IMR-90 (cell line): ENCODE results near the gene DTX1. TPM values are rescaled to one million over a fixed set of nuclear protein-coding genes. Genes with fewer than 3 reads are reported as not detected.

Experiments used
- ATAC-seq: fragments of 200-7000 bp; cut with Tn5 transposase; 2 replicates; pipeline ENCODE4 v1.9.1; 2020; ENCODE audit warnings: low read depth, mild to moderate bottlenecking, moderate library complexity
- BruUV-seq: library from RNA; stranded (reverse); fragments of 400-500 nt; replicated peaks from 2 replicates; lab custom pipeline; 2021; lab: Mats Ljungman, UMichigan
- CTCF ChIA-PET: fragments of 300-600 bp; formaldehyde crosslinking; extraction: SDS; loops from one replicate; lab custom pipeline; 2021; ENCODE audit warnings: antibody characterized with exemption; lab: Yijun Ruan, JAX
- POLR2A ChIA-PET: fragments of 300-600 bp; sonication (Branson Sonifier 250); formaldehyde crosslinking; loops from one replicate; lab custom pipeline; 2022; ENCODE audit warnings: antibody characterized with exemption; ENCODE audit not compliant: unreplicated experiment; lab: Charles Lee
- DNase-seq: peaks from one replicate; pipeline ENCODE4 v3.0.0; 2013
- H2AFZ ChIP-seq: replicated peaks from 2 replicates; pipeline ENCODE3; 2013; ENCODE audit warnings: low read length, mild to moderate bottlenecking; ENCODE audit not compliant: poor library complexity
- H2AK5ac ChIP-seq: 2 replicates; pipeline ENCODE4 v1.6.1; 2013; ENCODE audit warnings: low read depth, low read length, inconsistent platforms
- H2AK9ac ChIP-seq: replicated peaks from 2 replicates; pipeline ENCODE3; 2013; ENCODE audit warnings: mild to moderate bottlenecking, low read depth, low read length, moderate library complexity; ENCODE audit not compliant: poor library complexity
- H2BK120ac ChIP-seq: 2 replicates; pipeline ENCODE4 v1.6.1; 2013; ENCODE audit warnings: low read depth, low read length, inconsistent platforms
- H2BK15ac ChIP-seq: 3 replicates; pipeline ENCODE4 v1.6.1; 2013; ENCODE audit warnings: low read depth, low read length, inconsistent platforms
- H2BK20ac ChIP-seq: 2 replicates; pipeline ENCODE4 v1.6.1; 2013; ENCODE audit warnings: low read depth, mild to moderate bottlenecking, inconsistent platforms, low read length, moderate library complexity
- H2BK5ac ChIP-seq: 2 replicates; pipeline ENCODE4 v1.6.1; 2013; ENCODE audit warnings: mild to moderate bottlenecking, low read depth, low read length, inconsistent platforms; ENCODE audit not compliant: poor library complexity, severe bottlenecking
- H3K14ac ChIP-seq: replicated peaks from 2 replicates; pipeline ENCODE4 v1.6.1; 2013; ENCODE audit warnings: low read depth, low read length, inconsistent platforms
- H3K18ac ChIP-seq: 2 replicates; pipeline ENCODE4 v1.6.1; 2013; ENCODE audit warnings: low read depth, low read length, control low read depth
- H3K23ac ChIP-seq: 2 replicates; pipeline ENCODE4 v1.6.1; 2013; ENCODE audit warnings: low read depth, low read length, inconsistent platforms
- H3K27ac ChIP-seq: 2 replicates; pipeline ENCODE4 v1.5.1; 2013; ENCODE audit warnings: mild to moderate bottlenecking, control low read depth, low read length; ENCODE audit not compliant: insufficient read depth
- H3K27me3 ChIP-seq: 2 replicates; pipeline ENCODE4 v1.6.1; 2013; ENCODE audit warnings: low read length; ENCODE audit not compliant: control insufficient read depth, insufficient read depth
- H3K36me3 ChIP-seq: 2 replicates; pipeline ENCODE4 v1.6.1; 2013; ENCODE audit warnings: low read length, mixed read lengths; ENCODE audit not compliant: control insufficient read depth, insufficient read depth
- H3K4ac ChIP-seq: 2 replicates; pipeline ENCODE4 v1.6.1; 2013; ENCODE audit warnings: low read depth, low read length, inconsistent platforms
- H3K4me1 ChIP-seq: 2 replicates; pipeline ENCODE4 v1.6.1; 2013; ENCODE audit warnings: low read length, mixed read lengths; ENCODE audit not compliant: control insufficient read depth, insufficient read depth
- H3K4me2 ChIP-seq: 2 replicates; pipeline ENCODE4 v1.6.1; 2013; ENCODE audit warnings: low read depth, mild to moderate bottlenecking, control low read depth, low read length, moderate library complexity
- H3K4me3 ChIP-seq: 2 replicates; pipeline ENCODE4 v1.5.1; 2013; ENCODE audit warnings: low read depth, mild to moderate bottlenecking, control low read depth, low read length, moderate library complexity; ENCODE audit not compliant: insufficient read depth
- H3K56ac ChIP-seq: 2 replicates; pipeline ENCODE4 v1.6.1; 2013; ENCODE audit warnings: low read length, inconsistent platforms; ENCODE audit not compliant: insufficient read depth; ENCODE audit errors: extremely low read depth
- H3K79me1 ChIP-seq, 2 experiments: 2 replicates each; pipeline ENCODE4 v1.6.1; 2013; ENCODE audit warnings: low read length in 2 of 2, inconsistent platforms in 1 of 2, low read depth in 1 of 2
- H3K9ac ChIP-seq: 2 replicates; pipeline ENCODE4 v1.6.1; 2013; ENCODE audit warnings: low read depth, low read length, control low read depth
- H3K9me1 ChIP-seq: 2 replicates; pipeline ENCODE4 v1.6.1; 2013; ENCODE audit warnings: low read length, inconsistent platforms; ENCODE audit not compliant: insufficient read depth
- H3K9me3 ChIP-seq: 2 replicates; pipeline ENCODE4 v1.6.1; 2013; ENCODE audit warnings: low read length; ENCODE audit not compliant: control insufficient read depth, insufficient read depth
- H4K20me1 ChIP-seq: 2 replicates; pipeline ENCODE4 v1.6.1; 2013; ENCODE audit warnings: low read length, inconsistent platforms; ENCODE audit not compliant: insufficient read depth
- H4K5ac ChIP-seq: 2 replicates; pipeline ENCODE4 v1.6.1; 2013; ENCODE audit warnings: mild to moderate bottlenecking, low read depth, low read length, control low read depth
- H4K8ac ChIP-seq, 2 experiments: 2 replicates each; pipeline ENCODE4 v1.6.1; 2013; ENCODE audit warnings: low read depth in 2 of 2, low read length in 2 of 2, control low read depth in 1 of 2, inconsistent platforms in 1 of 2
- H4K91ac ChIP-seq: 2 replicates; pipeline ENCODE4 v1.6.1; 2013; ENCODE audit warnings: low read depth, low read length, inconsistent platforms; ENCODE audit not compliant: insufficient read depth
- CEBPB ChIP-seq: IDR thresholded peaks from 2 replicates; pipeline ENCODE4 v1.6.1; 2012; ENCODE audit warnings: low read depth, low read length, improper control_type of control experiment
- FOS ChIP-seq: fragments of 150-350 bp; IDR thresholded peaks from 2 replicates; pipeline ENCODE4 v1.6.1; 2016; ENCODE audit warnings: low read depth, low read length
- RFX5 ChIP-seq: IDR thresholded peaks from 2 replicates; pipeline ENCODE4 v1.8.0; 2012; ENCODE audit warnings: low read depth, mild to moderate bottlenecking, low read length, moderate library complexity
- WGBS, 2 experiments: methylation state at CpG; one replicate each; pipeline versions ENCODE4 v1.1.5 to v1.1.7; 2013; ENCODE audit warnings: missing lambda C conversion rate in 2 of 2; ENCODE audit not compliant: insufficient read length in 1 of 2; ENCODE audit errors: extremely low coverage in 2 of 2; 5-methylcytosine and 5-hydroxymethylcytosine counted together
- dilution Hi-C: fragments of 300-500 bp; cut with HindIII; formaldehyde crosslinking; loops from one replicate; pipeline ENCODE4 v1.14.3; 2018; ENCODE audit warnings: low sequenced_read_pairs; ENCODE audit not compliant: unreplicated experiment
- in situ Hi-C: fragments of 300-500 bp; cut with MboI; formaldehyde crosslinking; loops from 3 replicates; pipeline ENCODE4 v1.14.3; 2019; ENCODE audit warnings: low sequenced_read_pairs, inconsistent platforms, mixed read lengths
- intact Hi-C: fragments of 100-400 bp; cut with micrococcal nuclease; formaldehyde crosslinking; loops from 2 replicates; pipeline ENCODE4 v1.10.0; 2022
- polyA plus RNA-seq, 3 experiments: library from polyadenylated mRNA; depleted of rRNA; stranded (reverse); fragments of >200 nt; gene quantifications; 2 replicates each; pipeline ENCODE4 v1.2.3, GENCODE V29; 2012; ENCODE audit warnings: low replicate concordance in 1 of 3
- total RNA-seq: library from RNA; depleted of rRNA; stranded (reverse); fragments of >200 nt; gene quantifications from 2 replicates; pipeline ENCODE4 v1.2.3, GENCODE V29; 2012
- TF ChIP-seq, protein P1 (sequence below): fragments of 150-350 bp; IDR thresholded peaks from 2 replicates; pipeline ENCODE4 v1.6.1; 2017; ENCODE audit warnings: mild to moderate bottlenecking, antibody characterized with exemption, low read length, low read depth
- TF ChIP-seq, protein P2 (sequence below): conservative IDR thresholded peaks from 2 replicates; pipeline ENCODE4 v1.5.1; 2012; ENCODE audit warnings: mild to moderate bottlenecking, low read depth, low read length, improper control_type of control experiment

DTX1 gene
- total and polyA plus RNA-seq, 2 of the 4 experiments (the other 2 are of a cell fraction): not detected

DNA sequence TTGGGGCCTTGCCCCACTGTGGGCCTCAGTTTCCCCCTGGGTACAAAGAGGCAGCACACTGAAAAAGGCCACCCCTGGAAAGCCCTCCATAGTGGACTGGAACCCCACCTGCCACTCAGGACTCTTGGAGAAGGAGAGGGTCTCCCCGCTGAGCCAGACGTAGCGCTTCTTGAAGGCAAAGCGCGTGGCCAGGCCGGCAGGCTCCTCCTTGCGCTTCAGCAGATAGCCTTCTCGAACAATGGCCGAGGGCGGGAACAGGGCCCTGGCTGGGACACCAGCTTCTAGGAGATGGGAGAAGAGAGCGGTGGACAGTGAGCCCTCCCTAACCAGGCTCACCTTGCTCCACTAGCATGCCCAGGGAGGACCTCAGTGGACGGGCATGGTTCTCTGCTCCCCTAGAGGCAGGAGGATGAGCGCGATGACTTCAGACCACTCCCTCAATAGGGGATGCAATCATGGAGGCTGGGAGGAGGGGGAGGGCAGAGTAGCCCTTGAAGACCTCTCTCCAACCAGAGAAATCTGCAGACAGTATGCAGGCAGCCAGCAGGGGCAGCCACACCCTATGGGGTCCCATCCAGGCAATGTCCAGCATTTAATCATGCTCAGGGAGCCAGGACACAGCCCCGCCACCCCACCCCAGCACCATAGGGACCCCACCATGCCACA lies 49.2 kb downstream of the DTX1 start:
- H2AK9ac ChIP-seq: no peak overlapping the region
- no TSS peak for BruUV-seq
- no peak overlapping the region for H3K27ac ChIP-seq
- H4K5ac ChIP-seq: no peak overlapping the region
- H2AFZ ChIP-seq: no peak overlapping the region
- H3K27me3 ChIP-seq: peaks cover 5% of the 10 kb centered on the region; the same call in 1 of the 2 replicates
- H4K91ac ChIP-seq: no peak overlapping the region
- WGBS, 2 experiments: 86% methylated on average over 1 of the region's 15 CpGs; no CpG with 5 or more reads in 1 of the 2 experiments
- H2BK5ac ChIP-seq: no peak overlapping the region
- dilution Hi-C loops: no loop called here
- H3K18ac ChIP-seq: no peak overlapping the region
- intact Hi-C loops: no loop called here
- TF ChIP-seq, protein P1, sequence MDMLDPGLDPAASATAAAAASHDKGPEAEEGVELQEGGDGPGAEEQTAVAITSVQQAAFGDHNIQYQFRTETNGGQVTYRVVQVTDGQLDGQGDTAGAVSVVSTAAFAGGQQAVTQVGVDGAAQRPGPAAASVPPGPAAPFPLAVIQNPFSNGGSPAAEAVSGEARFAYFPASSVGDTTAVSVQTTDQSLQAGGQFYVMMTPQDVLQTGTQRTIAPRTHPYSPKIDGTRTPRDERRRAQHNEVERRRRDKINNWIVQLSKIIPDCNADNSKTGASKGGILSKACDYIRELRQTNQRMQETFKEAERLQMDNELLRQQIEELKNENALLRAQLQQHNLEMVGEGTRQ: no peak
- TF ChIP-seq RFX5: no peak
- TF ChIP-seq CEBPB: no peak
- TF ChIP-seq, protein P2, sequence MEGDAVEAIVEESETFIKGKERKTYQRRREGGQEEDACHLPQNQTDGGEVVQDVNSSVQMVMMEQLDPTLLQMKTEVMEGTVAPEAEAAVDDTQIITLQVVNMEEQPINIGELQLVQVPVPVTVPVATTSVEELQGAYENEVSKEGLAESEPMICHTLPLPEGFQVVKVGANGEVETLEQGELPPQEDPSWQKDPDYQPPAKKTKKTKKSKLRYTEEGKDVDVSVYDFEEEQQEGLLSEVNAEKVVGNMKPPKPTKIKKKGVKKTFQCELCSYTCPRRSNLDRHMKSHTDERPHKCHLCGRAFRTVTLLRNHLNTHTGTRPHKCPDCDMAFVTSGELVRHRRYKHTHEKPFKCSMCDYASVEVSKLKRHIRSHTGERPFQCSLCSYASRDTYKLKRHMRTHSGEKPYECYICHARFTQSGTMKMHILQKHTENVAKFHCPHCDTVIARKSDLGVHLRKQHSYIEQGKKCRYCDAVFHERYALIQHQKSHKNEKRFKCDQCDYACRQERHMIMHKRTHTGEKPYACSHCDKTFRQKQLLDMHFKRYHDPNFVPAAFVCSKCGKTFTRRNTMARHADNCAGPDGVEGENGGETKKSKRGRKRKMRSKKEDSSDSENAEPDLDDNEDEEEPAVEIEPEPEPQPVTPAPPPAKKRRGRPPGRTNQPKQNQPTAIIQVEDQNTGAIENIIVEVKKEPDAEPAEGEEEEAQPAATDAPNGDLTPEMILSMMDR: no peak
- no peak for TF ChIP-seq FOS
- no peak overlapping the region for H2AK5ac ChIP-seq
- no peak overlapping the region for H3K4me2 ChIP-seq
- H3K36me3 ChIP-seq: no peaks in the 10 kb centered on the region
- no peak overlapping the region for H2BK120ac ChIP-seq
- H2BK15ac ChIP-seq: no peak overlapping the region
- H4K20me1 ChIP-seq: no peaks in the 10 kb centered on the region
- H3K9me3 ChIP-seq: no peaks in the 10 kb centered on the region
- ATAC-seq (no peak), DNase-seq (no peak)
- no peak overlapping the region for H4K8ac ChIP-seq
- no peak overlapping the region for H2BK20ac ChIP-seq
- no peak overlapping the region for H3K56ac ChIP-seq
- H3K9ac ChIP-seq: no peak overlapping the region
- no peak overlapping the region for H3K14ac ChIP-seq
- H3K9me1 ChIP-seq: no peaks in the 10 kb centered on the region
- no peak overlapping the region for H3K4ac ChIP-seq
- H3K79me1 ChIP-seq: no peaks in the 10 kb centered on the region
- H3K23ac ChIP-seq: no peak overlapping the region
- CTCF ChIA-PET: no interaction called here
- POLR2A ChIA-PET: no interaction called here
- in situ Hi-C loops: no loop called here
- no peak overlapping the region for H3K4me3 ChIP-seq
- no peaks in the 10 kb centered on the region for H3K4me1 ChIP-seq
